ENCODE results near the gene NFKB2.

The NFKB2 gene

GRCh38 chr10:102434394-102435132 is 39.1 kb downstream of the NFKB2 start:
- DNase-seq (ENCODE audit: low read depth): peak; percentile 75
- no peak for TF ChIP-seq CTCF (IDR thresholded peaks at IDR 0.05; ENCODE audit: low read depth, low read length)
- no peak for TF ChIP-seq MYC (IDR thresholded peaks at IDR 0.05; ENCODE audit: low read depth, low read length)
- TF ChIP-seq MAX (IDR thresholded peaks at IDR 0.05; ENCODE audit: low read depth, low read length): no peak
- no peak for TF ChIP-seq POLR2A (IDR thresholded peaks at IDR 0.05; ENCODE audit: extremely low read depth, insufficient read length)
- peak overlapping the region; percentile 60 for H3K4me3 ChIP-seq (ENCODE audit: low read depth, low read length)

- no peak for DNase-seq (ENCODE audit: low read depth)
- TF ChIP-seq MYC (IDR thresholded peaks at IDR 0.05; ENCODE audit: low read depth, low read length) (no peak), CTCF (IDR thresholded peaks at IDR 0.05; ENCODE audit: low read depth, low read length) (no peak), MAX (IDR thresholded peaks at IDR 0.05; ENCODE audit: low read depth, low read length) (no peak), POLR2A (IDR thresholded peaks at IDR 0.05; ENCODE audit: extremely low read depth, insufficient read length) (no peak)
- H3K4me3 ChIP-seq (ENCODE audit: low read depth, low read length): peak overlapping the region; percentile 60
These were observed 39.6 kb downstream of the NFKB2 start for GRCh38 chr10:102435133-102435497.

GRCh38 chr10:102435529-102436233 is 40.2 kb downstream of the NFKB2 start:
- DNase-seq (ENCODE audit: low read depth): peak; percentile 91
- TF ChIP-seq MAX (IDR thresholded peaks at IDR 0.05; ENCODE audit: low read depth, low read length) (0 out of 2 replicates have a peak, but pooled peaks have one; percentile 19), MYC (IDR thresholded peaks at IDR 0.05; ENCODE audit: low read depth, low read length) (no peak), CTCF (IDR thresholded peaks at IDR 0.05; ENCODE audit: low read depth, low read length) (no peak), POLR2A (IDR thresholded peaks at IDR 0.05; ENCODE audit: extremely low read depth, insufficient read length) (peak; percentile 29)
- peak overlapping the region; percentile 64 for H3K4me3 ChIP-seq (ENCODE audit: low read depth, low read length)

- no peak for DNase-seq (ENCODE audit: low read depth)
- TF ChIP-seq POLR2A (IDR thresholded peaks at IDR 0.05; ENCODE audit: extremely low read depth, insufficient read length) (no peak), MYC (IDR thresholded peaks at IDR 0.05; ENCODE audit: low read depth, low read length) (no peak), CTCF (IDR thresholded peaks at IDR 0.05; ENCODE audit: low read depth, low read length) (no peak), MAX (IDR thresholded peaks at IDR 0.05; ENCODE audit: low read depth, low read length) (no peak)
- peak overlapping the region; percentile 64 for H3K4me3 ChIP-seq (ENCODE audit: low read depth, low read length)
These were observed 40.8 kb downstream of the NFKB2 start for GRCh38 chr10:102436312-102436711.

GRCh38 chr10:102437515-102437914 is 42.0 kb downstream of the NFKB2 start:
- H3K4me3 ChIP-seq (ENCODE audit: low read depth, low read length): no peak overlapping the region
- DNase-seq (ENCODE audit: low read depth): no peak
- TF ChIP-seq POLR2A (IDR thresholded peaks at IDR 0.05; ENCODE audit: extremely low read depth, insufficient read length): no peak

GRCh38 chr10:102438374-102438773 is 42.9 kb downstream of the NFKB2 start:
- no peak for DNase-seq (ENCODE audit: low read depth)
- H3K4me3 ChIP-seq (ENCODE audit: low read depth, low read length): no peak overlapping the region

More at GRCh38 chr10:102438374-102438773, 42.9 kb downstream of the NFKB2 start:
- TF ChIP-seq MYC (IDR thresholded peaks at IDR 0.05; ENCODE audit: low read depth, low read length) (no peak), CTCF (IDR thresholded peaks at IDR 0.05; ENCODE audit: low read depth, low read length) (no peak), POLR2A (IDR thresholded peaks at IDR 0.05; ENCODE audit: extremely low read depth, insufficient read length) (no peak), MAX (IDR thresholded peaks at IDR 0.05; ENCODE audit: low read depth, low read length) (no peak)

Data from NB4 (cell line).